Measurements from ENCODE around the gene TMEM150A.

DNA sequence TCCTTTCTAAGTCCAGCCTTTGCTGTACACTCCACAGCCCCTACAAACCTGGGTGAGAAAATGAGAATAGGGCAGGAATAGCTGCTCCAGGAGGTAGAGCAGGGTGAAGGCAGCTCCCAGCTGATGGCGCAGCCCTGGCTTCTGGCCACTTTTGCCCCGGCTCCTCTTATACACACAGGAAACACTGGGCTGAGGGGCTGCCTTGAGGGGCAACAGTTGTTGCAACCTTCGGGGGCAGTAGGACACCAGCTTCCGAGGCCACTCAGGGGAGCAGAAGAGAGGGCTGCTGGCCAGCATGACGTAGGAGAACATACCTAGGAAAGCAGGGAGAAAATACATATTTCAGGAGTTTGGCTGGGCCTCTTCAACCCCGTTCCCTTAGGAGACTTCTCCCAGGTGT, 49.3 kb downstream of the TMEM150A start:
- TF ChIP-seq, protein P1, sequence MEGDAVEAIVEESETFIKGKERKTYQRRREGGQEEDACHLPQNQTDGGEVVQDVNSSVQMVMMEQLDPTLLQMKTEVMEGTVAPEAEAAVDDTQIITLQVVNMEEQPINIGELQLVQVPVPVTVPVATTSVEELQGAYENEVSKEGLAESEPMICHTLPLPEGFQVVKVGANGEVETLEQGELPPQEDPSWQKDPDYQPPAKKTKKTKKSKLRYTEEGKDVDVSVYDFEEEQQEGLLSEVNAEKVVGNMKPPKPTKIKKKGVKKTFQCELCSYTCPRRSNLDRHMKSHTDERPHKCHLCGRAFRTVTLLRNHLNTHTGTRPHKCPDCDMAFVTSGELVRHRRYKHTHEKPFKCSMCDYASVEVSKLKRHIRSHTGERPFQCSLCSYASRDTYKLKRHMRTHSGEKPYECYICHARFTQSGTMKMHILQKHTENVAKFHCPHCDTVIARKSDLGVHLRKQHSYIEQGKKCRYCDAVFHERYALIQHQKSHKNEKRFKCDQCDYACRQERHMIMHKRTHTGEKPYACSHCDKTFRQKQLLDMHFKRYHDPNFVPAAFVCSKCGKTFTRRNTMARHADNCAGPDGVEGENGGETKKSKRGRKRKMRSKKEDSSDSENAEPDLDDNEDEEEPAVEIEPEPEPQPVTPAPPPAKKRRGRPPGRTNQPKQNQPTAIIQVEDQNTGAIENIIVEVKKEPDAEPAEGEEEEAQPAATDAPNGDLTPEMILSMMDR (IDR thresholded peaks at IDR 0.05 in 8 of 11, conservative IDR thresholded peaks at IDR 0.05 in 3 of 11), result no peak
- no peak for TF ChIP-seq POLR2A (IDR thresholded peaks at IDR 0.05)

All from spleen (tissue), 7 donors.